ENCODE measurements around the gene DPF1.

- TF ChIP-seq CTCF (IDR thresholded peaks at IDR 0.05; ENCODE audit: poor library complexity), result no peak
- TF ChIP-seq EZH2phosphoT487 (IDR thresholded peaks at IDR 0.05; ENCODE audit: low read depth, severe bottlenecking, unreplicated experiment), result no peak
- TF ChIP-seq EZH2 (IDR thresholded peaks at IDR 0.05; ENCODE audit: borderline replicate concordance), result no peak
Measured at GRCh38 chr19:38196948-38197656, 26.9 kb downstream of the DPF1 start.
